BE2C (cell line): ENCODE measurements around the gene CD63.

Experiments
- DNase-seq: peaks from one replicate; pipeline ENCODE4 v3.0.0-alpha.2; 2020
- H3K27me3 ChIP-seq: fragments of 250-450 bp; sonication (Bioruptor Pico); 2 replicates; pipeline ENCODE4 v1.5.1; 2020; ENCODE audit warnings: mild to moderate bottlenecking
- H3K36me3 ChIP-seq: fragments of 250-450 bp; sonication (Bioruptor Pico); 2 replicates; pipeline ENCODE4 v1.5.1; 2020; ENCODE audit warnings: mild to moderate bottlenecking
- H3K4me1 ChIP-seq: fragments of 250-450 bp; sonication (Bioruptor Pico); 2 replicates; pipeline ENCODE4 v1.5.1; 2020
- H3K4me3 ChIP-seq: 2 replicates; pipeline ENCODE4 v1.5.1; 2011; ENCODE audit warnings: low read depth, low read length
- H3K9me3 ChIP-seq: fragments of 250-450 bp; sonication (Bioruptor Pico); 2 replicates; pipeline ENCODE4 v1.5.1; 2020
- TF ChIP-seq, protein P1 (sequence below): IDR thresholded peaks from 2 replicates; pipeline ENCODE4 v1.5.1; 2012; ENCODE audit warnings: mild to moderate bottlenecking, low read depth, low read length

CD63 gene

GRCh38 chr12:55684761-55685370, 43.9 kb downstream of the CD63 start:
- Histone ChIP-seq H3K27me3 (peaks cover 21% of the 10 kb centered on the region), H3K36me3 (no peaks in the 10 kb centered on the region), H3K9me3 (no peaks in the 10 kb centered on the region), H3K4me3 (no peak overlapping the region), H3K4me1 (no peaks in the 10 kb centered on the region)
- no peak for DNase-seq
- TF ChIP-seq, protein P1, sequence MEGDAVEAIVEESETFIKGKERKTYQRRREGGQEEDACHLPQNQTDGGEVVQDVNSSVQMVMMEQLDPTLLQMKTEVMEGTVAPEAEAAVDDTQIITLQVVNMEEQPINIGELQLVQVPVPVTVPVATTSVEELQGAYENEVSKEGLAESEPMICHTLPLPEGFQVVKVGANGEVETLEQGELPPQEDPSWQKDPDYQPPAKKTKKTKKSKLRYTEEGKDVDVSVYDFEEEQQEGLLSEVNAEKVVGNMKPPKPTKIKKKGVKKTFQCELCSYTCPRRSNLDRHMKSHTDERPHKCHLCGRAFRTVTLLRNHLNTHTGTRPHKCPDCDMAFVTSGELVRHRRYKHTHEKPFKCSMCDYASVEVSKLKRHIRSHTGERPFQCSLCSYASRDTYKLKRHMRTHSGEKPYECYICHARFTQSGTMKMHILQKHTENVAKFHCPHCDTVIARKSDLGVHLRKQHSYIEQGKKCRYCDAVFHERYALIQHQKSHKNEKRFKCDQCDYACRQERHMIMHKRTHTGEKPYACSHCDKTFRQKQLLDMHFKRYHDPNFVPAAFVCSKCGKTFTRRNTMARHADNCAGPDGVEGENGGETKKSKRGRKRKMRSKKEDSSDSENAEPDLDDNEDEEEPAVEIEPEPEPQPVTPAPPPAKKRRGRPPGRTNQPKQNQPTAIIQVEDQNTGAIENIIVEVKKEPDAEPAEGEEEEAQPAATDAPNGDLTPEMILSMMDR: no peak

DNA sequence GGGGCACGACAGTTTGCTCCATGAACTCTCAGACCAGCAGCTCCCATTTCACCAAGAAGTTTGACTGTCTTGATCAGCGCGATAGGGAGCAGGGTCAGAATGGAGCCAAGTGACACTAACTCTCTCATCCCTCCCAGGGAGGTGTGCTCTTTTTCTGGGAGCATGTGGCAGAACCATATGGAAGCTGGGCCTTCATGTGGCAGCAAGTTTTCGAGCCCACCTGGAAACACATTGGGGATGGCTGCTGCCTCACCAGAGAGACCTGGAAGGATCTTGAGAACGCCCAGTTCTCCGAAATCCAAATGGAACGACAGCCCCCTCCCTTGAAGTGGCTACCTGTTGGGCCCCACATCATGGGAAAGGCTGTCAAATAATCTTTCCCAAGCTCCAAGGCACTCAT, 45.1 kb downstream of the CD63 start:
- TF ChIP-seq, protein P1: no peak
- Histone ChIP-seq H3K4me3 (no peak overlapping the region), H3K9me3 (no peaks in the 10 kb centered on the region), H3K27me3 (peaks cover 31% of the 10 kb centered on the region), H3K36me3 (no peaks in the 10 kb centered on the region), H3K4me1 (no peaks in the 10 kb centered on the region)
- DNase-seq: no peak

DNA sequence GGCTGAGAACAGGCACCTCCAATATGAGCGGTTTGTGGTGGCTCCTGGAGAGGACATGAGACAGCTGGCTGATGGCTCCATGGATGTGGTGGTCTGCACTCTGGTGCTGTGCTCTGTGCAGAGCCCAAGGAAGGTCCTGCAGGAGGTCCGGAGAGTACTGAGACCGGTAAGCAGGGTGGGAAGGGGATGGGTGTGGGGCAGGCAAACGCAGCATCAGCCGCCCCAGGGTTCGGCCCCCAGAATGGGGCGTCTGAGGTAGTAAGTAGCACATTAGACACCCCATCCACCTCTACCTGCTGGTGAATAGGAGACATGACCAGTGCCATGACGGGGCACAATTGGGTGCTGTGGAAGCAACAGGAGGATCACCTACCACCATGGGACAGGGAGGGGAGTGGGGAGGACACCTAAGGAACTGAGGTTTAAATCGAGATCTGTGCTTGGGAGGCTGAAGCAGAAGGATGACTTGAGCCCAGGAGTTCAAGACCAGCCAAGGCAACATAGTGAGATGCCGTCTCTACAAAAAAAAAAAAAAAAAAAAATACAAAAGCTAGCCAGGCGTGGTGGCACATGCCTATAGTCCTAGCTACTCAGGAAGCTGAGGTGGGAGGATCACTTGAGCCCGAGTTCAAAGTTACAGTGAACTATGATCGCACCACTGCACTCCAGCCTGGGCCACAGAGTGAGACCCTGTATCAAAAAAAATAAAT, 46.6 kb downstream of the CD63 start:
- Histone ChIP-seq H3K4me3 (no peak overlapping the region), H3K27me3 (peaks cover 31% of the 10 kb centered on the region), H3K36me3 (no peaks in the 10 kb centered on the region), H3K9me3 (no peaks in the 10 kb centered on the region), H3K4me1 (no peaks in the 10 kb centered on the region)
- TF ChIP-seq, protein P1: no peak
- no peak for DNase-seq

GRCh38 chr12:55681142-55682077, 47.4 kb downstream of the CD63 start:
- Histone ChIP-seq H3K27me3 (peaks cover 37% of the 10 kb centered on the region), H3K9me3 (no peaks in the 10 kb centered on the region), H3K4me1 (no peaks in the 10 kb centered on the region), H3K36me3 (no peaks in the 10 kb centered on the region), H3K4me3 (no peak overlapping the region)
- peak; percentile 24 for DNase-seq
- TF ChIP-seq, protein P1: peak; percentile 50

DNA sequence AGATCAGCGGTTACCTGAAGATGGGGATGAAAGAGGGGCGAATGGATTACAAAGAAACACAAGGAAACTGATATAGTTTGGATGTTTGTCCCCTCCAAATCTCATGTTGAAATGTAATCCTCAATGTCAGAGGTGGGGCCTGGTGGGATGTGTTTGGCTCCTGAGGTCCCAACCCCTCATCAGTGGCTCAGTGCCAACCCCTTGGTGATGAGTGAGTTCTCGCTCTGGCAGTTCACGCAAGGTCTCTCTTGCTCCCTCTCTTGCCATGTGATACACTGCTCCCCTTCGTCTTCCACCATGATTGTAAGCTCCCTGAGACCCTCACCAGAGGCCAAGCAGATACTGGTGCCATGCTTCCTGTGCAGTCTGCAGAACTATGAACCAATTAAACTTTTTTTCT, 49.1 kb downstream of the CD63 start:
- H3K27me3 ChIP-seq: peaks cover 47% of the 10 kb centered on the region
- H3K36me3 ChIP-seq: no peaks in the 10 kb centered on the region
- no peak for DNase-seq
- H3K9me3 ChIP-seq: no peaks in the 10 kb centered on the region
- H3K4me3 ChIP-seq: no peak overlapping the region
- TF ChIP-seq, protein P1: no peak
- no peaks in the 10 kb centered on the region for H3K4me1 ChIP-seq
